ENCODE data around the gene CA10.

DNA sequence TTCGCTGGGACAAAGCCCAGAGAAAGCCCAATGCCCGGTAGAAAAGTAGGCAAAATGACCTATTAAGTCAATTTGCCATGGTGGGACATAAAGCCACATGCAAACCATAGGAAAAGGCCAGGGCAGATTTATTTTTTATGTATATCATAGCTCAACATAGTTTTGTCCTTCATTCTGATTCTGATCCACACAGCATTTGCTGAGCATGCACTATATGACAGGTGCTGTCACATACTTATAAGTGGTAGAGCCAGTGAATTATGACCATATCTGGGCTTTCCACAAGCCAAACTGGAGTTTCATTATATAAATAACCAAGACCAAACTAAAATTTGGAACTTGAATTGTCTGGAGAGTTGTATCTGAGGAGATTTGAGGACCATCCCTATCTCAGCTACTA lies 74.3 kb downstream of the CA10 start:
- no peak for TF ChIP-seq POLR2A (IDR thresholded peaks at IDR 0.05)
- TF ChIP-seq, protein P1, sequence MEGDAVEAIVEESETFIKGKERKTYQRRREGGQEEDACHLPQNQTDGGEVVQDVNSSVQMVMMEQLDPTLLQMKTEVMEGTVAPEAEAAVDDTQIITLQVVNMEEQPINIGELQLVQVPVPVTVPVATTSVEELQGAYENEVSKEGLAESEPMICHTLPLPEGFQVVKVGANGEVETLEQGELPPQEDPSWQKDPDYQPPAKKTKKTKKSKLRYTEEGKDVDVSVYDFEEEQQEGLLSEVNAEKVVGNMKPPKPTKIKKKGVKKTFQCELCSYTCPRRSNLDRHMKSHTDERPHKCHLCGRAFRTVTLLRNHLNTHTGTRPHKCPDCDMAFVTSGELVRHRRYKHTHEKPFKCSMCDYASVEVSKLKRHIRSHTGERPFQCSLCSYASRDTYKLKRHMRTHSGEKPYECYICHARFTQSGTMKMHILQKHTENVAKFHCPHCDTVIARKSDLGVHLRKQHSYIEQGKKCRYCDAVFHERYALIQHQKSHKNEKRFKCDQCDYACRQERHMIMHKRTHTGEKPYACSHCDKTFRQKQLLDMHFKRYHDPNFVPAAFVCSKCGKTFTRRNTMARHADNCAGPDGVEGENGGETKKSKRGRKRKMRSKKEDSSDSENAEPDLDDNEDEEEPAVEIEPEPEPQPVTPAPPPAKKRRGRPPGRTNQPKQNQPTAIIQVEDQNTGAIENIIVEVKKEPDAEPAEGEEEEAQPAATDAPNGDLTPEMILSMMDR (IDR thresholded peaks at IDR 0.05): no peak

Data from right lobe of liver (tissue), 4 donors.